Activated CD4-positive, alpha-beta T cell treated with anti-CD3 and anti-CD28 coated beads, Interleukin-2, amount 10 ng/mL, durations not matched to agents 7 days and 5 days (primary cell): Measurements from ENCODE around the gene PCSK5. TPM values are rescaled to one million over a fixed set of nuclear protein-coding genes. Genes with fewer than 3 reads are reported as not detected.
"Not testable (repeated sequence)": the region's sequence is repeated elsewhere in the genome, so short reads cannot be mapped to it uniquely, and the experiment has no call there.

Experiments used
- CTCF ChIA-PET: fragments of 350-600 bp; sonication (Branson Sonifier 250); formaldehyde crosslinking; loops from one replicate; lab custom pipeline; 2021; ENCODE audit warnings: antibody characterized with exemption; lab: Charles Lee
- POLR2A ChIA-PET: fragments of 350-600 bp; sonication (Branson Sonifier 250); formaldehyde crosslinking; loops from one replicate; lab custom pipeline; 2021; ENCODE audit warnings: antibody characterized with exemption; lab: Charles Lee
- DNase-seq: peaks from one replicate; pipeline ENCODE4 v3.0.0-alpha.2; 2020
- H3K27ac Mint-ChIP-seq: one replicate; pipeline ENCODE4 v1.8.0; 2021; ENCODE audit warnings: mild to moderate bottlenecking, moderate library complexity, mixed read lengths
- H3K27me3 Mint-ChIP-seq: one replicate; pipeline ENCODE4 v1.8.0; 2021; ENCODE audit warnings: mixed read lengths
- H3K36me3 Mint-ChIP-seq: one replicate; pipeline ENCODE4 v1.8.0; 2021; ENCODE audit warnings: low read depth, mixed read lengths
- H3K4me1 Mint-ChIP-seq: one replicate; pipeline ENCODE4 v1.8.0; 2021; ENCODE audit warnings: mixed read lengths
- H3K4me3 Mint-ChIP-seq: one replicate; pipeline ENCODE4 v1.8.0; 2021; ENCODE audit warnings: mild to moderate bottlenecking, moderate library complexity, mixed read lengths
- H3K9me3 Mint-ChIP-seq: one replicate; pipeline ENCODE4 v1.8.0; 2021; ENCODE audit warnings: mixed read lengths
- total RNA-seq, 2 experiments: library from RNA; stranded (reverse); gene quantifications; one replicate each; pipeline ENCODE4 v1.2.3, GENCODE V29; 2021

The PCSK5 gene
- total RNA-seq, 2 experiments from 2014 or later = 3.9 to 4.3 TPM

- Mint-ChIP-seq H3K27ac (peak overlapping the region; percentile 39), H3K4me1 (peaks cover 10% of the 10 kb centered on the region), H3K9me3 (peaks cover 3% of the 10 kb centered on the region), H3K36me3 (no peaks in the 10 kb centered on the region), H3K4me3 (no peak overlapping the region), H3K27me3 (no peaks in the 10 kb centered on the region)
- DNase-seq = no peak
- ChIA-PET CTCF (no interaction called here), POLR2A (no interaction called here)
These were observed 71.7 kb downstream of the PCSK5 start for GRCh38 chr9:75962013-75962661.

GRCh38 chr9:75962662-75963036 lies 72.2 kb downstream of the PCSK5 start:
- Mint-ChIP-seq H3K27ac (no peak overlapping the region), H3K36me3 (no peaks in the 10 kb centered on the region), H3K4me3 (no peak overlapping the region), H3K9me3 (peaks cover 3% of the 10 kb centered on the region), H3K27me3 (no peaks in the 10 kb centered on the region), H3K4me1 (peaks cover 10% of the 10 kb centered on the region)
- ChIA-PET CTCF (interaction anchor here (0.9 kb wide), 1 partner anchor 12 kb away, joined by 3 read pairs; no protein-coding TSS in a partner anchor), POLR2A (no interaction called here)
- DNase-seq = no peak

DNA sequence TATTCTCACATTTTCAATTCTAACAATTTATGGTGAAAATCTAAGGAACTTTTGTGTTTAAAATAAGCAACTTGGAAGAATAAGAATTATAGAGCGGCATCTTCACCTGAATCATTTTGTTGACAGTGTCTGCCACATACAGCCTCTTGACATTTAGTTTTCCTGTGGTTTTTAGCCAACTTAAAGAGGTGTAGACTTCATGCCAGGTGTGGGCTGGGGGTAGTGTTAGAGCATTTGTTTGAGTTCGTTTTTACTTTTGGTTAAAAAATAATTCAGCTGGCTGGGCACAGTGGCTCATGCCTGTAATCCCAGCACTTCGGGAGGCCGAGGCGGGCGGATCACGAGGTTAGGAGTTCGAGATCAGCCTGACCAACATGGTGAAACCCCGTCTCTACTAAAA lies 72.8 kb downstream of the PCSK5 start:
- H3K27me3 Mint-ChIP-seq, DNase-seq, H3K9me3 Mint-ChIP-seq, POLR2A ChIA-PET, H3K4me3 Mint-ChIP-seq, H3K4me1 Mint-ChIP-seq, H3K27ac Mint-ChIP-seq, H3K36me3 Mint-ChIP-seq: not testable (repeated sequence)
- CTCF ChIA-PET = interaction anchor here (0.9 kb wide), 1 partner anchor 12 kb away, joined by 3 read pairs; no protein-coding TSS in a partner anchor

DNA sequence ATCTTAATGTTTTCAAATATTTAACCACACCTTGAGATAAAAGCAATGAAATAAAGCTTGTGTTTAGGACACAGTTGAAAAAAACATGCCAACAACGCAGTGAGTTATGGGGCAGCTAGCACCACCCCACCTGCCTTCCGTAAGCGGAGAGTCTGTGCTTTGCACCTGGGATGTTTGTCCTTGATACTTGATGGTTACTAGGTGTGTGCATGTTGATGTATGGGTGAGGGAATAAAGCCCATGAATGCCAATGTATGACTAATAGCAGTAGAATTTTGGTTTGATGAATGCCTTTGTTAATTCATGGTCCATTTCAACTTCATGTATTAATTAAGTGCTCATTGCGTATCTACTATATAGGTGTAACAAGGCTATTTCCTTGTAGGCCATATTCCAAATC lies 74.0 kb downstream of the PCSK5 start:
- no peaks in the 10 kb centered on the region for H3K27me3 Mint-ChIP-seq

GRCh38 chr9:75965231-75965630 lies 74.8 kb downstream of the PCSK5 start:
- POLR2A ChIA-PET = no interaction called here
- H3K9me3 Mint-ChIP-seq = peaks cover 7% of the 10 kb centered on the region
- H3K27ac Mint-ChIP-seq = no peak overlapping the region
- H3K4me1 Mint-ChIP-seq = peaks cover 10% of the 10 kb centered on the region
- no peak overlapping the region for H3K4me3 Mint-ChIP-seq
- CTCF ChIA-PET = no interaction called here
- no peaks in the 10 kb centered on the region for H3K27me3 Mint-ChIP-seq
- DNase-seq = no peak
- H3K36me3 Mint-ChIP-seq = no peaks in the 10 kb centered on the region

More for the DNA sequence above, 74.0 kb downstream of the PCSK5 start:
- Mint-ChIP-seq H3K4me3 (no peak overlapping the region), H3K4me1 (peaks cover 10% of the 10 kb centered on the region), H3K27ac (no peak overlapping the region), H3K36me3 (no peaks in the 10 kb centered on the region), H3K9me3 (peaks cover 7% of the 10 kb centered on the region)
- ChIA-PET POLR2A (no interaction called here), CTCF (no interaction called here)
- no peak for DNase-seq

- H3K4me3 Mint-ChIP-seq = no peak overlapping the region
- ChIA-PET POLR2A (no interaction called here), CTCF (no interaction called here)
- no peaks in the 10 kb centered on the region for H3K27me3 Mint-ChIP-seq
- H3K36me3 Mint-ChIP-seq = peaks cover 2% of the 10 kb centered on the region
- peaks cover under 1% of the 10 kb centered on the region for H3K4me1 Mint-ChIP-seq
- DNase-seq = no peak
- H3K27ac Mint-ChIP-seq = no peak overlapping the region
- peaks cover 7% of the 10 kb centered on the region for H3K9me3 Mint-ChIP-seq
These were observed 77.1 kb downstream of the PCSK5 start for GRCh38 chr9:75967556-75967955.

DNA sequence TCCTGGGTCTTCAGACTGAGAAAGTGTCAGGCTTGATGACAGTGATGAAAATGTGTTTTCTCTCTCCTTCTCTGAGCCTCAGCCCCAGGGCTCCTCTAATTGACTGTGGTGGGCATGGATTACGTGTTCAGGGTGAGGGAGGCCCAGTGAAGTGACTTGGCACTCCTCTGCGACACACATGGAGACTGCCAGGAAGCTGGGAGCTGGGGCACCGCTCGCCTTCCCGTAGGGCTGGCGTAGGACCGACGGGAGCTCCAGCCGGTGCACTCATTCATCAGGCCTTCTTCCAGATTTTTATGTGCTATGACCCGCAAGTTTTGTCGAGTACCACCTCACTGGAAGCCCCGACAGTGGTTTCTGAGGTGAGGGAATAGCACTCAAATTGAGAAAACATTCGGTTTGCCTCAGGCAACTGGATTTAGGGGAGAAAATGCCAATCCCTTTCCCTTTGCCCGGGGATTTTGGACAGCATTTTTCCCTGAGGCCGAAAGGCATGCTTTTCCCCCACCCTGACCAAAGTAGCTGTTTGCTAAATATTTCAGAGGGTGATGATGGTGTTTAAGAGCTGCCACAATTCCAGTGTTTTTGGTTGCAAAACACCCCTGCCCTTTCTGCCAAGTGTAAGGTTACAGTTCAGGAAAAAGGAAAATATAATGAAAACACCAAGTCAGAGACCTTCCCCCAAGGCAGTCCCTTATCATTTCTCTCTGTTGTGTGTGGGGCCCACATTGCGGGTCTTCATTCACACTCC lies 83.7 kb downstream of the PCSK5 start:
- H3K36me3 Mint-ChIP-seq = peaks cover 2% of the 10 kb centered on the region
- H3K4me3 Mint-ChIP-seq = no peak overlapping the region
- DNase-seq = no peak
- no peak overlapping the region for H3K27ac Mint-ChIP-seq
- no peaks in the 10 kb centered on the region for H3K27me3 Mint-ChIP-seq
- peaks cover 7% of the 10 kb centered on the region for H3K4me1 Mint-ChIP-seq
- peaks cover 3% of the 10 kb centered on the region for H3K9me3 Mint-ChIP-seq
- CTCF ChIA-PET = no interaction called here
- POLR2A ChIA-PET = no interaction called here

GRCh38 chr9:75975071-75975470 lies 84.6 kb downstream of the PCSK5 start:
- H3K4me1 Mint-ChIP-seq = peaks cover 7% of the 10 kb centered on the region
- ChIA-PET CTCF (no interaction called here), POLR2A (no interaction called here)
- no peak overlapping the region for H3K4me3 Mint-ChIP-seq
- DNase-seq = no peak
- H3K27me3 Mint-ChIP-seq = no peaks in the 10 kb centered on the region
- H3K27ac Mint-ChIP-seq = no peak overlapping the region
- H3K36me3 Mint-ChIP-seq = peaks cover 2% of the 10 kb centered on the region
- peaks cover 3% of the 10 kb centered on the region for H3K9me3 Mint-ChIP-seq

- no peak for DNase-seq
- H3K9me3 Mint-ChIP-seq = peaks cover 3% of the 10 kb centered on the region
- H3K27me3 Mint-ChIP-seq = no peaks in the 10 kb centered on the region
- no peaks in the 10 kb centered on the region for H3K36me3 Mint-ChIP-seq
- H3K4me1 Mint-ChIP-seq = peaks cover 7% of the 10 kb centered on the region
- no peak overlapping the region for H3K27ac Mint-ChIP-seq
- CTCF ChIA-PET = interaction anchor here (0.7 kb wide), 1 partner anchor 11 kb away, joined by 5 read pairs; no protein-coding TSS in a partner anchor
- POLR2A ChIA-PET = no interaction called here
- H3K4me3 Mint-ChIP-seq = no peak overlapping the region
These were observed 86.1 kb downstream of the PCSK5 start for GRCh38 chr9:75976549-75976948.

DNA sequence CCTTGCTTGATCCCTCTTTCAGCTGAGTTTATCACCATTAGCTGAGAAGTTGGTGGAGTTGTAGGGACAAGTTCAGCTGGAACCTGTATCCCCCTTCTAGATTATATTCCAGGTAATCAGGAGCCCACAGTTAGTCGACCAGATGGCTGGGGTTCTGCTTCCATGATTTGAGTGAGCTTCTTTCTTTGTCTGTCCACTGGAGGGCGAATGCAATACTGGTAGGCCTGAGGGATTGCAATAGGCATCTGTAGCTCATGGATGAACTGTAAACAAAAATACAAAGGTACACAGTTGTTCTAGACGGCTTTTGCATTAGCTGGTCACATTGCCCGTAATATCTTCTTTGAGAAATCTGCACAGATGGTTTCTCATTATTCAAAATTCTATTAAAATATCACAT lies 88.9 kb downstream of the PCSK5 start:
- ChIA-PET CTCF (interaction anchor here (1.9 kb wide), 1 partner anchor 11 kb away, joined by 4 read pairs; no protein-coding TSS in a partner anchor), POLR2A (no interaction called here)
- no peak for DNase-seq
- H3K4me3 Mint-ChIP-seq = no peak overlapping the region
- peaks cover 7% of the 10 kb centered on the region for H3K4me1 Mint-ChIP-seq
- H3K36me3 Mint-ChIP-seq = no peaks in the 10 kb centered on the region
- H3K27me3 Mint-ChIP-seq = no peaks in the 10 kb centered on the region
- H3K27ac Mint-ChIP-seq = no peak overlapping the region
- H3K9me3 Mint-ChIP-seq = no peaks in the 10 kb centered on the region

DNA sequence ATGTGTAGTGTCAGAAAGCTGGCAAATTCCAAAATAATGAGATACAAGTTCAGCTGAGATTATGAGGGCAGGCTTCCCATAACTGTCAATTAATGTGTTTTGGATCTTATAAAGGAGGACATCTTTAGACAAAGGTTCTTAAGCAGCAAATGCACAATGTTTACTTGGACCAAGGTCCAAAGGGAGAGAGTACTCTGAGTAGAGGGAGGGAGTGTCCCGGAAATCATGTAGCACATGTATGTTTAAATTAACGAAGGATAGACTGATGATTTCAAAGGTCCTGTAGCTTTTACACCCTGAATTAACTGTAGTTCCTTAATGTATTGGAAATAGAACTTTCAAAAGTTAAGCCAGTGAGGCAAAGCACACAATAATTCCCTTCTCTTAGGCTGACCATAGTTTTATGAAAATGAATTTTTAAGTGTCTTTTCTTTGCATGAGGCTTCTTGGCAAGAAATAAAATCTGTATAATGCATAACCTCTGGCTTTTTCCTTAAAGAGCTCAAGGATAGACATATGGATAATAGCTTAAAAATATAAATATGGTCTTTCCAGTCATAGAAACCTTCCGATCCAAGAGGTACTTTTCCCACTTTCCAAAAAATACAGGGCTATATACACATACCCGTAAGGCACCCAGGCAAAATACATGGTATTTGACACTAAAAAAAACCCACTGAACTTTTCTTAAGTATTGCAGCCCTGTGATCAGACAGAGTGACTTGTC lies 93.0 kb downstream of the PCSK5 start:
- no peak for DNase-seq
- ChIA-PET POLR2A (interaction anchor here (0.6 kb wide), 1 partner anchor 318 kb away, joined by 6 read pairs; no protein-coding TSS in a partner anchor), CTCF (no interaction called here)
- Mint-ChIP-seq H3K36me3 (peaks cover 12% of the 10 kb centered on the region), H3K27me3 (no peaks in the 10 kb centered on the region), H3K27ac (no peak overlapping the region), H3K4me3 (no peak overlapping the region), H3K4me1 (no peaks in the 10 kb centered on the region), H3K9me3 (no peaks in the 10 kb centered on the region)

DNA sequence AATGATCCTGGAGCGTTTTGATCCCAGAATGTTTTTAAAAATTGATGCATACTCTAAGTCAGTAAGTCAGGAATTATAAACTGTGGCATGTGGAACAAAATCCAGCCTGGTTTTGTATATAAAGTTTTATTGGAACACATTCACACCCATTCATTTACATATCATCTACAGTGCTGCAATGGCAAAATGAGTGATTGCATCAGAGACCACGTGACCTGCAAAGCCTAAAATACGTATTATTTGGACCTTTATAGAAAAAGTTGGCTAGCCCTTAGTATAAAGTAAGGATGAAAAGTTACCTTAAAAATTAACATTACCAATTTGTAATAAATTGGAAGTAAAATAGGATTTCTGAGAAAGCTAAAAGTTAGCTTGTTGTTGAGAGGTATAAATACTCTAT lies 95.0 kb downstream of the PCSK5 start:
- Mint-ChIP-seq H3K9me3 (no peaks in the 10 kb centered on the region), H3K27ac (no peak overlapping the region), H3K4me3 (no peak overlapping the region), H3K27me3 (no peaks in the 10 kb centered on the region), H3K4me1 (peaks cover 2% of the 10 kb centered on the region), H3K36me3 (peaks cover 12% of the 10 kb centered on the region)
- no peak for DNase-seq
- ChIA-PET CTCF (no interaction called here), POLR2A (no interaction called here)

GRCh38 chr9:75988663-75989062 lies 98.2 kb downstream of the PCSK5 start:
- ChIA-PET CTCF (no interaction called here), POLR2A (no interaction called here)
- peaks cover 12% of the 10 kb centered on the region for H3K36me3 Mint-ChIP-seq

More at GRCh38 chr9:75988663-75989062, 98.2 kb downstream of the PCSK5 start:
- no peak for DNase-seq
- Mint-ChIP-seq H3K4me1 (peaks cover 2% of the 10 kb centered on the region), H3K27ac (no peak overlapping the region), H3K9me3 (peaks cover 3% of the 10 kb centered on the region), H3K27me3 (no peaks in the 10 kb centered on the region), H3K4me3 (no peak overlapping the region)
